HEK293 (cell line): Measurements from ENCODE around the gene SH3BP5.

Experiments
- CTCF ChIA-PET: fragments of 350-600 bp; formaldehyde crosslinking; extraction: SDS; loops from one replicate; lab custom pipeline; 2021; ENCODE audit warnings: antibody characterized with exemption; lab: Yijun Ruan, JAX
- POLR2A ChIA-PET: fragments of 300-600 bp; formaldehyde crosslinking; extraction: SDS; loops from one replicate; lab custom pipeline; 2020; ENCODE audit warnings: antibody characterized with exemption, inconsistent platforms; lab: Yijun Ruan, JAX
- H3K27ac ChIP-seq: fragments of 200-500 bp; sonication (Bioruptor generic); 2 replicates; pipeline ENCODE4 v1.5.1; 2014; ENCODE audit warnings: low read depth, low read length, control low read depth, inconsistent platforms; ENCODE audit errors: extremely low read depth
- H3K36me3 ChIP-seq, 2 experiments: fragments of 200-500 bp in 1 of 2; sonication (Bioruptor generic) in 1 of 2; 1 replicate in 1 of 2; 2 replicates in 1 of 2; pipeline ENCODE4 v1.5.1; 2014 to 2017; ENCODE audit warnings: inconsistent platforms in 2 of 2, low read length in 2 of 2; ENCODE audit not compliant: control insufficient read depth in 2 of 2, insufficient read depth in 1 of 2
- H3K4me1 ChIP-seq: fragments of 200-500 bp; sonication (Bioruptor generic); 2 replicates; pipeline ENCODE4 v1.5.1; 2014; ENCODE audit warnings: mild to moderate bottlenecking, low read length, inconsistent platforms; ENCODE audit not compliant: control insufficient read depth, insufficient read depth
- H3K4me3 ChIP-seq: 2 replicates; pipeline ENCODE4 v1.5.1; 2011; ENCODE audit warnings: low read depth, mild to moderate bottlenecking, control low read depth, low read length, moderate library complexity
- H3K9me3 ChIP-seq: fragments of 200-500 bp; sonication (Bioruptor generic); 2 replicates; pipeline ENCODE4 v1.5.1; 2014; ENCODE audit warnings: low read depth, low read length, inconsistent platforms; ENCODE audit not compliant: control insufficient read depth, insufficient read depth
- ATF2 ChIP-seq: fragments of 450-650 bp; formaldehyde crosslinking; IDR thresholded peaks from 2 replicates; pipeline ENCODE4 v1.5.1; 2016; ENCODE audit warnings: missing biosample characterization, missing genetic modification characterization, low read depth
- FEZF1 ChIP-seq: fragments of 450-650 bp; formaldehyde crosslinking; IDR thresholded peaks from 2 replicates; pipeline ENCODE4 v1.5.1; 2016; ENCODE audit warnings: missing biosample characterization, missing genetic modification characterization
- HOXC10 ChIP-seq: sonication (generic); formaldehyde crosslinking; IDR thresholded peaks from 2 replicates; pipeline ENCODE4 v1.8.1; 2023; ENCODE audit warnings: mild to moderate bottlenecking, missing genetic modification reagents
- MEIS1 ChIP-seq: sonication (generic); formaldehyde crosslinking; IDR thresholded peaks from 2 replicates; pipeline ENCODE4 v1.8.1; 2022; ENCODE audit warnings: missing genetic modification reagents, mild to moderate bottlenecking, borderline replicate concordance
- MZF1 ChIP-seq: fragments of 450-650 bp; formaldehyde crosslinking; IDR thresholded peaks from 2 replicates; pipeline ENCODE4 v1.5.1; 2017; ENCODE audit warnings: missing biosample characterization, missing genetic modification characterization, borderline replicate concordance
- SP2 ChIP-seq: fragments of 450-650 bp; formaldehyde crosslinking; IDR thresholded peaks from 2 replicates; pipeline ENCODE4 v1.5.1; 2016; ENCODE audit warnings: missing biosample characterization, missing genetic modification characterization
- SP7 ChIP-seq: fragments of 450-650 bp; formaldehyde crosslinking; IDR thresholded peaks from 2 replicates; pipeline ENCODE4 v1.5.1; 2016; ENCODE audit warnings: missing biosample characterization, missing genetic modification characterization
- TCF7L2 ChIP-seq: IDR thresholded peaks from 2 replicates; pipeline ENCODE4 v1.6.1; 2011; ENCODE audit warnings: low read depth, mild to moderate bottlenecking, inconsistent platforms, low read length, moderate library complexity, borderline replicate concordance
- ZBTB1 ChIP-seq: fragments of 450-650 bp; formaldehyde crosslinking; IDR thresholded peaks from 2 replicates; pipeline ENCODE4 v1.5.1; 2016; ENCODE audit warnings: missing biosample characterization, missing genetic modification characterization
- ZBTB26 ChIP-seq: fragments of 450-650 bp; formaldehyde crosslinking; optimal IDR thresholded peaks from 2 replicates; pipeline ENCODE3; 2016; ENCODE audit warnings: missing biosample characterization, mild to moderate bottlenecking, missing genetic modification characterization
- ZFP3 ChIP-seq: fragments of 450-650 bp; formaldehyde crosslinking; IDR thresholded peaks from 2 replicates; pipeline ENCODE4 v1.5.1; 2016; ENCODE audit warnings: low read depth, missing biosample characterization, missing genetic modification characterization
- ZNF132 ChIP-seq: fragments of 450-650 bp; formaldehyde crosslinking; IDR thresholded peaks from 2 replicates; pipeline ENCODE4 v1.5.1; 2017; ENCODE audit warnings: missing biosample characterization, missing genetic modification characterization, borderline replicate concordance
- ZNF133 ChIP-seq: fragments of 450-650 bp; formaldehyde crosslinking; IDR thresholded peaks from 2 replicates; pipeline ENCODE4 v1.5.1; 2016; ENCODE audit warnings: missing biosample characterization, missing genetic modification characterization
- ZNF138 ChIP-seq: fragments of 450-650 bp; formaldehyde crosslinking; IDR thresholded peaks from 2 replicates; pipeline ENCODE4 v1.5.1; 2016; ENCODE audit warnings: missing biosample characterization, missing genetic modification characterization, borderline replicate concordance
- ZNF174 ChIP-seq: fragments of 450-650 bp; formaldehyde crosslinking; IDR thresholded peaks from 2 replicates; pipeline ENCODE4 v1.5.0; 2017; ENCODE audit warnings: missing biosample characterization, mild to moderate bottlenecking, missing genetic modification characterization
- ZNF184 ChIP-seq: fragments of 450-650 bp; IDR thresholded peaks from 2 replicates; pipeline ENCODE4 v1.5.1; 2018; ENCODE audit warnings: missing biosample characterization, mild to moderate bottlenecking, missing genetic modification characterization
- ZNF354C ChIP-seq: fragments of 450-650 bp; formaldehyde crosslinking; IDR thresholded peaks from 2 replicates; pipeline ENCODE4 v1.5.1; 2016; ENCODE audit warnings: missing biosample characterization, missing genetic modification characterization, low read depth, borderline replicate concordance
- ZNF426 ChIP-seq: fragments of 450-650 bp; formaldehyde crosslinking; IDR thresholded peaks from 2 replicates; pipeline ENCODE4 v1.5.1; 2017; ENCODE audit warnings: missing biosample characterization, missing genetic modification characterization, mild to moderate bottlenecking, inconsistent platforms, moderate library complexity
- ZNF473 ChIP-seq: fragments of 450-650 bp; formaldehyde crosslinking; IDR thresholded peaks from 2 replicates; pipeline ENCODE4 v1.5.1; 2017; ENCODE audit warnings: missing biosample characterization, missing genetic modification characterization
- ZNF48 ChIP-seq: fragments of 450-650 bp; formaldehyde crosslinking; IDR thresholded peaks from 2 replicates; pipeline ENCODE4 v1.5.1; 2016; ENCODE audit warnings: missing biosample characterization, missing genetic modification characterization
- ZNF514 ChIP-seq: fragments of 450-650 bp; formaldehyde crosslinking; IDR thresholded peaks from 2 replicates; pipeline ENCODE4 v1.5.1; 2016; ENCODE audit warnings: missing biosample characterization, missing genetic modification characterization
- ZNF518A ChIP-seq: fragments of 450-650 bp; formaldehyde crosslinking; conservative IDR thresholded peaks from 2 replicates; pipeline ENCODE4 v1.5.1; 2016; ENCODE audit warnings: low read depth, missing biosample characterization, missing genetic modification characterization
- ZNF555 ChIP-seq: fragments of 450-650 bp; formaldehyde crosslinking; conservative IDR thresholded peaks from 2 replicates; pipeline ENCODE4 v1.5.1; 2017; ENCODE audit warnings: missing biosample characterization, mild to moderate bottlenecking, missing genetic modification characterization, inconsistent platforms
- ZNF624 ChIP-seq: fragments of 450-650 bp; formaldehyde crosslinking; IDR thresholded peaks from 2 replicates; pipeline ENCODE4 v1.5.1; 2017; ENCODE audit warnings: missing biosample characterization, missing genetic modification characterization
- ZNF660 ChIP-seq: fragments of 450-650 bp; IDR thresholded peaks from 2 replicates; pipeline ENCODE4 v1.5.1; 2018; ENCODE audit warnings: missing biosample characterization, mild to moderate bottlenecking, missing genetic modification characterization
- ZNF791 ChIP-seq: fragments of 450-650 bp; formaldehyde crosslinking; IDR thresholded peaks from 2 replicates; pipeline ENCODE4 v1.5.1; 2016; ENCODE audit warnings: missing biosample characterization, missing genetic modification characterization
- TF ChIP-seq, protein P1 (sequence below): fragments of 450-650 bp; formaldehyde crosslinking; IDR thresholded peaks from 2 replicates; pipeline ENCODE4 v1.5.1; 2016; ENCODE audit warnings: missing biosample characterization, missing genetic modification characterization
- TF ChIP-seq, protein P2 (sequence below): IDR thresholded peaks from 2 replicates; pipeline ENCODE4 v1.6.1; 2011; ENCODE audit warnings: mild to moderate bottlenecking, low read depth, low read length, borderline replicate concordance

The SH3BP5 gene

DNA sequence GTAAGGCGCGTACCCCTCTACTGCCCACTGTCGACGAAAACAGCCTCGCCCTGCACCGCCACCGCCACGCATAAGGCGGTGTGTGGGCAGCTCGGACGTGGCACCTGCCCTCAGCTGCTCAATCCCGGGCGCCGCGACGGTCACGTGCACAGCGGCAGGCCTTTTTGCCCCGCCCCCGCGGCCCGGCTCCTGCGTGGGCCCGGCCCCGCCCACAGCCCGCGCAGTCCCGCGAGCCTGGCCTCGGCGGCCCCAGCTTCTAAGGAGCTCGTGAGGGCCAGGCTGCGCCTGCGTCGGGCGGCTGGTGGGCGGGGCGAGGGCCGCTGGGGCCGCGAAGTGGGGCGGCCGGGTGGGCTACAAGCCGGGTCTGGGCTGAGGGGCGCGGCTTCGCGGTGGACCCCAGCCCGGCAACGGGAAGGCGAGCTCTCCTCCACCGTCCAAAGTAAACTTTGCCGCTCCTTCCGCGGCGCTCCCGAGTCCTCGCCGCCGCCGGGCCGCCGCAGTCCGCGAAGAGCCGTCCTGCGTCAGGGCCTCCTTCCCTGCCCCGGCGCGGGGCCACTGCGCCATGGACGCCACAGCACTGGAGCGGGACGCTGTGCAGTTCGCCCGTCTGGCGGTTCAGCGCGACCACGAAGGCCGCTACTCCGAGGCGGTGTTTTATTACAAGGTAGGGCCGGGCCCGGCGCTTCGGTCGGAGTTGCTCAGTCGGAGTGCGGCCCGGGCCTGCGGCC, 126.3 kb downstream of the SH3BP5 start, which contains the start of gene CAPN7:
TSS of gene CAPN7 (plus strand) at position 313 of the 728 bp plus-strand sequence. CDS start at position 563, 250 bp downstream.
- POLR2A ChIA-PET: interaction anchor here (0.7 to 1.7 kb wide), 9 partner anchors 8 to 1059 kb away, joined by 3 to 10 read pairs (median 4); partner anchors contain the start of genes DPH3, MRPS25, OXNAD1 and RBSN
- H3K27ac ChIP-seq: peak within 1 kb of the TSS; percentile 79
- peaks cover 9 to 32% of the 10 kb centered on the region in 2 experiments; a peak in 2 of 3 replicates for H3K36me3 ChIP-seq
- H3K4me1 ChIP-seq: peaks cover 9% of the 10 kb centered on the region
- peak within 1 kb of the TSS; percentile 97 for H3K4me3 ChIP-seq
- no peaks in the 10 kb centered on the region for H3K9me3 ChIP-seq
- CTCF ChIA-PET: interaction anchor here (0.5 to 5.1 kb wide), 11 partner anchors 10 to 389 kb away, joined by 3 to 30 read pairs (median 4); no protein-coding TSS in a partner anchor
- TF ChIP-seq ZNF624 (tag by site-specific recombination): no peak
- no peak for TF ChIP-seq ZNF138
- TF ChIP-seq ZNF791: no peak
- no peak for TF ChIP-seq ZNF48 (tag by site-specific recombination)
- TF ChIP-seq ZNF133: peak; percentile 48; the same call in 1 of the 2 replicates
- TF ChIP-seq ATF2 (tag by site-specific recombination): no peak
- TF ChIP-seq, protein P1, sequence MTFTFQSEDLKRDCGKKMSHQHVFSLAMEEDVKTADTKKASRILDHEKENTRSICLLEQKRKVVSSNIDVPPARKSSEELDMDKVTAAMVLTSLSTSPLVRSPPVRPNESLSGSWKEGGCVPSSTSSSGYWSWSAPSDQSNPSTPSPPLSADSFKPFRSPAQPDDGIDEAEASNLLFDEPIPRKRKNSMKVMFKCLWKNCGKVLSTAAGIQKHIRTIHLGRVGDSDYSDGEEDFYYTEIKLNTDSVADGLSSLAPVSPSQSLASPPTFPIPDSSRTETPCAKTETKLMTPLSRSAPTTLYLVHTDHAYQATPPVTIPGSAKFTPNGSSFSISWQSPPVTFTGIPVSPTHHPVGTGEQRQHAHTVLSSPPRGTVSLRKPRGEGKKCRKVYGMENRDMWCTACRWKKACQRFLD (tag by site-specific recombination): no peak
- TF ChIP-seq ZNF132 (tag by site-specific recombination): no peak
- TF ChIP-seq SP2 (tag by site-specific recombination): peak; percentile 64
- TF ChIP-seq MEIS1 (CRISPR knock-in tag): no peak
- TF ChIP-seq FEZF1 (tag by site-specific recombination): peak; percentile 60; the same call in 1 of the 2 replicates
- TF ChIP-seq HOXC10: no peak
- peak; percentile 10; the same call in 1 of the 2 replicates for TF ChIP-seq ZNF660
- no peak for TF ChIP-seq ZNF354C (tag by site-specific recombination)
- no peak for TF ChIP-seq ZNF514 (tag by site-specific recombination)
- no peak for TF ChIP-seq TCF7L2
- TF ChIP-seq ZNF184 (tag by site-specific recombination): no peak
- no peak; the same call in 1 of the 2 replicates for TF ChIP-seq SP7 (tag by site-specific recombination)
- no peak for TF ChIP-seq ZFP3 (tag by site-specific recombination)
- no peak for TF ChIP-seq ZNF426 (tag by site-specific recombination)
- TF ChIP-seq ZBTB26 (tag by site-specific recombination): peak; percentile 93
- no peak for TF ChIP-seq ZNF518A (tag by site-specific recombination)
- TF ChIP-seq, protein P2, sequence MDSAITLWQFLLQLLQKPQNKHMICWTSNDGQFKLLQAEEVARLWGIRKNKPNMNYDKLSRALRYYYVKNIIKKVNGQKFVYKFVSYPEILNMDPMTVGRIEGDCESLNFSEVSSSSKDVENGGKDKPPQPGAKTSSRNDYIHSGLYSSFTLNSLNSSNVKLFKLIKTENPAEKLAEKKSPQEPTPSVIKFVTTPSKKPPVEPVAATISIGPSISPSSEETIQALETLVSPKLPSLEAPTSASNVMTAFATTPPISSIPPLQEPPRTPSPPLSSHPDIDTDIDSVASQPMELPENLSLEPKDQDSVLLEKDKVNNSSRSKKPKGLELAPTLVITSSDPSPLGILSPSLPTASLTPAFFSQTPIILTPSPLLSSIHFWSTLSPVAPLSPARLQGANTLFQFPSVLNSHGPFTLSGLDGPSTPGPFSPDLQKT: no peak
- TF ChIP-seq MZF1 (tag by site-specific recombination): 0 out of 2 replicates have a peak, but pooled peaks have one; percentile 13
- no peak for TF ChIP-seq ZNF174 (tag by site-specific recombination)
- TF ChIP-seq ZNF555: no peak
- peak; percentile 9; the same call in 1 of the 2 replicates for TF ChIP-seq ZBTB1
- no peak for TF ChIP-seq ZNF473 (tag by site-specific recombination)
